Right lobe of liver (tissue), 4 donors: ENCODE results near the gene ZNF805.

Experiments
- CTCF ChIP-seq, 4 donors: fragments of 200-600 bp in 3 of 4; fragments of 450-650 bp in 1 of 4; IDR thresholded peaks; one replicate each; pipeline versions ENCODE4 v1.5.1 to v1.8.0; 2016 to 2022; ENCODE audit warnings: antibody characterized with exemption in 4 of 4, mild to moderate bottlenecking in 2 of 4
- POLR2A ChIP-seq: fragments of 450-650 bp; IDR thresholded peaks from one replicate; pipeline ENCODE4 v1.6.1; 2017; ENCODE audit warnings: antibody characterized with exemption, mild to moderate bottlenecking
- donor health status: DM: no; HTN: no; CAD: no.
- donor health status: DM: no; HTN: no; CAD: no.
- donor health status: DM: no; HTN: yes; CAD: no.

DNA sequence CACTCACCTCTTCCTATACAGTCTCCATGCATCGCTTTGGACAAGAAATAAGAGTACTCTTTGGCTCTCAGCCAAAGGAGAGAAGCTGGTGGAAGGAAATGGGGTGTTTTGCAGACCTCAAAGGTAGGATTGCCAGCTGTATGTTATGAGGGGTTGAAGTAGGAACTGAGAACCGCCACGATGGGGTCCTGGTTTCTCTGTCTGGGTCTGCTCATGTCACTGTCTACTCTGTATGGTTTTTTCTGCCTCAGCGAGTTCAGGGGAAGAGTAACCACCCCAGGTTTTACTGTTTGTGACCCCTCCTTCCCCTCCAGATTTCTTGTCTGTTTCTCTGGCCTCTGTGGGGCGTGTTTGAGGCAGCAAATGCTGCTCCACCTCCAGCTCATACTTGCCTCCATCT is 4.1 kb downstream of the ZNF805 start:
- TF ChIP-seq CTCF (IDR thresholded peaks at IDR 0.05): no peak
- TF ChIP-seq POLR2A: no peak
